H1 (cell line): ENCODE data around the gene PAX7.

Experiments used
- BACH1 ChIP-seq: IDR thresholded peaks from 2 replicates; pipeline ENCODE4 v1.6.1; 2012; ENCODE audit warnings: low read length, improper control_type of control experiment
- EP300 ChIP-seq, 2 experiments: IDR thresholded peaks; 1 replicate in 1 of 2; 2 replicates in 1 of 2; pipeline ENCODE4 v1.6.1; 2011 to 2012; ENCODE audit warnings: low read depth in 2 of 2, low read length in 2 of 2, mild to moderate bottlenecking in 2 of 2, borderline replicate concordance in 1 of 2, inconsistent platforms in 1 of 2, moderate library complexity in 1 of 2
- EZH2 ChIP-seq: fragments of 200-600 bp; sonication (generic); IDR thresholded peaks from 2 replicates; pipeline ENCODE4 v1.7.1; 2012; ENCODE audit warnings: low read depth, mild to moderate bottlenecking, moderate library complexity, low read length, inconsistent platforms; ENCODE audit not compliant: severe bottlenecking
- POLR2A ChIP-seq, 2 experiments: IDR thresholded peaks; 1 replicate in 1 of 2; 2 replicates in 1 of 2; pipeline ENCODE4 v1.6.1; 2011; ENCODE audit warnings: low read depth in 2 of 2, low read length in 2 of 2, mild to moderate bottlenecking in 2 of 2; ENCODE audit errors: control extremely low read depth in 1 of 2
- YY1 ChIP-seq: IDR thresholded peaks from 2 replicates; pipeline ENCODE4 v1.6.1; 2011; ENCODE audit warnings: low read depth, mild to moderate bottlenecking, low read length
- ZNF274 ChIP-seq: IDR thresholded peaks from 2 replicates; pipeline ENCODE4 v1.7.0; 2012; ENCODE audit warnings: low read length, borderline replicate concordance; ENCODE audit errors: extremely low read depth
- TF ChIP-seq, protein P1 (sequence below), 3 experiments: IDR thresholded peaks; 1 replicate in 2 of 3; 2 replicates in 1 of 3; pipeline versions ENCODE4 v1.5.1 to v1.6.1; 2011; ENCODE audit warnings: low read length in 3 of 3, mild to moderate bottlenecking in 3 of 3, inconsistent platforms in 2 of 3, low read depth in 1 of 3, moderate library complexity in 1 of 3; ENCODE audit not compliant: insufficient read depth in 1 of 3; ENCODE audit errors: control extremely low read depth in 1 of 3

- TF ChIP-seq, protein P1, sequence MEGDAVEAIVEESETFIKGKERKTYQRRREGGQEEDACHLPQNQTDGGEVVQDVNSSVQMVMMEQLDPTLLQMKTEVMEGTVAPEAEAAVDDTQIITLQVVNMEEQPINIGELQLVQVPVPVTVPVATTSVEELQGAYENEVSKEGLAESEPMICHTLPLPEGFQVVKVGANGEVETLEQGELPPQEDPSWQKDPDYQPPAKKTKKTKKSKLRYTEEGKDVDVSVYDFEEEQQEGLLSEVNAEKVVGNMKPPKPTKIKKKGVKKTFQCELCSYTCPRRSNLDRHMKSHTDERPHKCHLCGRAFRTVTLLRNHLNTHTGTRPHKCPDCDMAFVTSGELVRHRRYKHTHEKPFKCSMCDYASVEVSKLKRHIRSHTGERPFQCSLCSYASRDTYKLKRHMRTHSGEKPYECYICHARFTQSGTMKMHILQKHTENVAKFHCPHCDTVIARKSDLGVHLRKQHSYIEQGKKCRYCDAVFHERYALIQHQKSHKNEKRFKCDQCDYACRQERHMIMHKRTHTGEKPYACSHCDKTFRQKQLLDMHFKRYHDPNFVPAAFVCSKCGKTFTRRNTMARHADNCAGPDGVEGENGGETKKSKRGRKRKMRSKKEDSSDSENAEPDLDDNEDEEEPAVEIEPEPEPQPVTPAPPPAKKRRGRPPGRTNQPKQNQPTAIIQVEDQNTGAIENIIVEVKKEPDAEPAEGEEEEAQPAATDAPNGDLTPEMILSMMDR (IDR thresholded peaks at IDR 0.05; ENCODE audit: control extremely low read depth in 1 of 3, insufficient read depth in 1 of 3, low read depth in 1 of 3, low read length in 3 of 3), result no peak
- TF ChIP-seq POLR2A (IDR thresholded peaks at IDR 0.05; ENCODE audit: control extremely low read depth in 1 of 2, low read depth in 2 of 2, low read length in 2 of 2), result no peak
- TF ChIP-seq BACH1, result no peak
- no peak for TF ChIP-seq EP300 (IDR thresholded peaks at IDR 0.05; ENCODE audit: borderline replicate concordance in 1 of 2, low read depth in 2 of 2, low read length in 2 of 2)
- peak; percentile 86 for TF ChIP-seq EZH2
- TF ChIP-seq YY1, result no peak
- TF ChIP-seq ZNF274, result no peak
Observed at GRCh38 chr1:18634276-18634675, 3.6 kb downstream of the PAX7 start.
